ENCODE data around the gene ASIC3.

DNA sequence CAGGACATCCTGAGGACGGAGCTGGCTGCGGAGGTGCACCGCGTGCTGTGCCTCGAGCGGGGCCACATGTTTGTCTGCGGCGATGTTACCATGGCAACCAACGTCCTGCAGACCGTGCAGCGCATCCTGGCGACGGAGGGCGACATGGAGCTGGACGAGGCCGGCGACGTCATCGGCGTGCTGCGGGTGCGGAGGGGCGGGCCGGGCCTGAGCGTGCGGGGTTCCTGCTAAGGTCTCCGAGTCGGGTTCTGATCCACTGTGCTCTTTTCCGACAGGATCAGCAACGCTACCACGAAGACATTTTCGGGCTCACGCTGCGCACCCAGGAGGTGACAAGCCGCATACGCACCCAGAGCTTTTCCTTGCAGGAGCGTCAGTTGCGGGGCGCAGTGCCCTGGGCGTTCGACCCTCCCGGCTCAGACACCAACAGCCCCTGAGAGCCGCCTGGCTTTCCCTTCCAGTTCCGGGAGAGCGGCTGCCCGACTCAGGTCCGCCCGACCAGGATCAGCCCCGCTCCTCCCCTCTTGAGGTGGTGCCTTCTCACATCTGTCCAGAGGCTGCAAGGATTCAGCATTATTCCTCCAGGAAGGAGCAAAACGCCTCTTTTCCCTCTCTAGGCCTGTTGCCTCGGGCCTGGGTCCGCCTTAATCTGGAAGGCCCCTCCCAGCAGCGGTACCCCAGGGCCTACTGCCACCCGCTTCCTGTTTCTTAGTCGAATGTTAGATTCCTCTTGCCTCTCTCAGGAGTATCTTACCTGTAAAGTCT, 34.4 kb upstream of the ASIC3 start:
- TF ChIP-seq CBX8 (IDR thresholded peaks at IDR 0.05) = no peak
- TF ChIP-seq, protein P1, sequence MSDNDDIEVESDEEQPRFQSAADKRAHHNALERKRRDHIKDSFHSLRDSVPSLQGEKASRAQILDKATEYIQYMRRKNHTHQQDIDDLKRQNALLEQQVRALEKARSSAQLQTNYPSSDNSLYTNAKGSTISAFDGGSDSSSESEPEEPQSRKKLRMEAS (IDR thresholded peaks at IDR 0.05) = no peak
- no peak for TF ChIP-seq CHD2 (IDR thresholded peaks at IDR 0.05; ENCODE audit: low read length, partially characterized antibody)
- TF ChIP-seq ZC3H11A (IDR thresholded peaks at IDR 0.05) = no peak
- TF ChIP-seq SREBF2 (IDR thresholded peaks at IDR 0.05) = no peak
- TF ChIP-seq ESRRA (IDR thresholded peaks at IDR 0.05; ENCODE audit: borderline replicate concordance, low read length) = no peak
- TF ChIP-seq, protein P2, sequence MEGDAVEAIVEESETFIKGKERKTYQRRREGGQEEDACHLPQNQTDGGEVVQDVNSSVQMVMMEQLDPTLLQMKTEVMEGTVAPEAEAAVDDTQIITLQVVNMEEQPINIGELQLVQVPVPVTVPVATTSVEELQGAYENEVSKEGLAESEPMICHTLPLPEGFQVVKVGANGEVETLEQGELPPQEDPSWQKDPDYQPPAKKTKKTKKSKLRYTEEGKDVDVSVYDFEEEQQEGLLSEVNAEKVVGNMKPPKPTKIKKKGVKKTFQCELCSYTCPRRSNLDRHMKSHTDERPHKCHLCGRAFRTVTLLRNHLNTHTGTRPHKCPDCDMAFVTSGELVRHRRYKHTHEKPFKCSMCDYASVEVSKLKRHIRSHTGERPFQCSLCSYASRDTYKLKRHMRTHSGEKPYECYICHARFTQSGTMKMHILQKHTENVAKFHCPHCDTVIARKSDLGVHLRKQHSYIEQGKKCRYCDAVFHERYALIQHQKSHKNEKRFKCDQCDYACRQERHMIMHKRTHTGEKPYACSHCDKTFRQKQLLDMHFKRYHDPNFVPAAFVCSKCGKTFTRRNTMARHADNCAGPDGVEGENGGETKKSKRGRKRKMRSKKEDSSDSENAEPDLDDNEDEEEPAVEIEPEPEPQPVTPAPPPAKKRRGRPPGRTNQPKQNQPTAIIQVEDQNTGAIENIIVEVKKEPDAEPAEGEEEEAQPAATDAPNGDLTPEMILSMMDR (IDR thresholded peaks at IDR 0.05) = no peak
- no peak for TF ChIP-seq JUNB (IDR thresholded peaks at IDR 0.05)
- TF ChIP-seq RFX5 (IDR thresholded peaks at IDR 0.05) = no peak
- no peak for TF ChIP-seq POLR2AphosphoS2 (conservative IDR thresholded peaks at IDR 0.05; ENCODE audit: low read length)
- TF ChIP-seq FOSL2 (IDR thresholded peaks at IDR 0.05) = no peak
- TF ChIP-seq FOSL2 (CRISPR knock-in tag; IDR thresholded peaks at IDR 0.05) = no peak
- TF ChIP-seq MYC (IDR thresholded peaks at IDR 0.05; ENCODE audit: borderline replicate concordance, low read length) = no peak

Measured in A549 (cell line).